ENCODE results near the gene NATD1. TPM values are rescaled to one million over a fixed set of nuclear protein-coding genes. Genes with fewer than 3 reads are reported as not detected.

Gene NATD1
- total RNA-seq, 1 experiment from 2014 or later = 3.1 TPM

- Histone ChIP-seq H3K27ac (ENCODE audit: low read depth, low read length) (0 out of 2 replicates have a peak overlapping the region, but pooled peaks have one; percentile 22), H3K27me3 (ENCODE audit: insufficient read depth, low read length) (no peaks in the 10 kb centered on the region), H3K9me2 (ENCODE audit: insufficient read depth) (no peaks in the 10 kb centered on the region), H3K9ac (ENCODE audit: low read length) (peak overlapping the region; percentile 27; the same call in 1 of the 2 replicates), H3K36me3 (ENCODE audit: control insufficient read depth in 1 of 2, insufficient read depth in 2 of 2, low read length in 2 of 2) (peaks cover 0 to 3% of the 10 kb centered on the region in 2 experiments; a peak in 1 of 4 replicates), H2AFZ (ENCODE audit: low read depth, low read length, poor library complexity, severe bottlenecking) (no peak overlapping the region), H3K9me3 (ENCODE audit: control insufficient read depth in 1 of 2, insufficient read depth in 1 of 2, low read depth in 1 of 2, low read length in 2 of 2) (no peaks in the 10 kb centered on the region), H3K79me2 (ENCODE audit: insufficient read depth, low read length) (peaks cover 75% of the 10 kb centered on the region), H4K20me1 (ENCODE audit: insufficient read depth) (peaks cover 8% of the 10 kb centered on the region; the same call in 1 of the 2 replicates), H3K4me3 (replicated peaks in 1 of 2; ENCODE audit: low read depth in 1 of 2, low read length in 2 of 2) (peak overlapping the region; percentile 5 to 98; a peak in 2 of 4 replicates), H3K4me2 (ENCODE audit: low read length) (peak overlapping the region; percentile 98), H3K4me1 (ENCODE audit: control insufficient read depth in 1 of 2, insufficient read depth in 2 of 2, low read length in 2 of 2) (peaks cover 17 to 27% of the 10 kb centered on the region in 2 experiments; a peak in 3 of 4 replicates)
- ChIA-PET CTCF (no interaction called here), RAD21 (ENCODE audit: low non-redundant PET in 1 of 2, low total read pairs in 2 of 2, uncharacterized antibody in 2 of 2, unreplicated experiment in 2 of 2) (no interaction called here), POLR2A (interaction anchor here (0.6 kb wide), 1 partner anchor 30 kb away, joined by 3 read pairs; no protein-coding TSS in a partner anchor)
- intact Hi-C loops (cut with micrococcal nuclease) = no loop called here
- DNase-seq (ENCODE audit: low read depth, low spot score) (no peak), ATAC-seq (no peak)
- TF ChIP-seq ATF3 (IDR thresholded peaks at IDR 0.05) = no peak
- TF ChIP-seq ZNF274 (IDR thresholded peaks at IDR 0.05; ENCODE audit: low read depth, low read length) = no peak
- TF ChIP-seq JUND (IDR thresholded peaks at IDR 0.05) = no peak
- TF ChIP-seq CEBPB (IDR thresholded peaks at IDR 0.05; ENCODE audit: low read depth) = no peak
- no peak for TF ChIP-seq POLR2A (IDR thresholded peaks at IDR 0.05; ENCODE audit: borderline replicate concordance, extremely low read depth, insufficient read depth, insufficient read length)
- TF ChIP-seq CTCF (IDR thresholded peaks at IDR 0.05 in 2 of 3, conservative IDR thresholded peaks at IDR 0.05 in 1 of 3; ENCODE audit: borderline replicate concordance in 1 of 3, insufficient read depth in 1 of 3, low read depth in 2 of 3, low read length in 2 of 3) = no peak
- TF ChIP-seq REST (IDR thresholded peaks at IDR 0.05; ENCODE audit: low read depth) = no peak
- TF ChIP-seq ZBTB33 (IDR thresholded peaks at IDR 0.05; ENCODE audit: extremely low read depth, insufficient replicate concordance, low read length) = no peak
- no peak for TF ChIP-seq SRF (IDR thresholded peaks at IDR 0.05; ENCODE audit: low read depth)
- no peak for TF ChIP-seq EGR1 (IDR thresholded peaks at IDR 0.05; ENCODE audit: low read depth)
- no peak for TF ChIP-seq CBX3 (IDR thresholded peaks at IDR 0.05; ENCODE audit: low read depth)
- no peak for TF ChIP-seq FOSL1 (IDR thresholded peaks at IDR 0.05; ENCODE audit: low read depth)
- TF ChIP-seq EZH2 (IDR thresholded peaks at IDR 0.05) = no peak
- no peak for TF ChIP-seq MAX (IDR thresholded peaks at IDR 0.05)
- TF ChIP-seq POLR2AphosphoS5 (IDR thresholded peaks at IDR 0.05; ENCODE audit: low read depth, low read length) = no peak
- BruUV-seq (replicated peaks) = no TSS peak
Measured at GRCh38 chr17:21215935-21216334, 37.3 kb downstream of the NATD1 start.
